Stimulated activated CD8-positive, alpha-beta memory T cell treated with anti-CD3 and anti-CD28 coated beads, Interleukin-7, amount 100 ng/mL, for 24 hours (primary cell): Measurements from ENCODE around the gene CEP170.
"Not testable (repeated sequence)": the region's sequence is repeated elsewhere in the genome, so short reads cannot be mapped to it uniquely, and the experiment has no call there.

ENCODE experiments used
- DNase-seq: peaks from one replicate; pipeline ENCODE4 v3.0.0-alpha.2; 2020; ENCODE audit warnings: low read depth

Gene CEP170

GRCh38 chr1:243173758-243174369, 81.2 kb downstream of the CEP170 start:
- not testable (repeated sequence) for DNase-seq

- DNase-seq, result not testable (repeated sequence)
These were observed 90.2 kb downstream of the CEP170 start for GRCh38 chr1:243164911-243165310.

DNA sequence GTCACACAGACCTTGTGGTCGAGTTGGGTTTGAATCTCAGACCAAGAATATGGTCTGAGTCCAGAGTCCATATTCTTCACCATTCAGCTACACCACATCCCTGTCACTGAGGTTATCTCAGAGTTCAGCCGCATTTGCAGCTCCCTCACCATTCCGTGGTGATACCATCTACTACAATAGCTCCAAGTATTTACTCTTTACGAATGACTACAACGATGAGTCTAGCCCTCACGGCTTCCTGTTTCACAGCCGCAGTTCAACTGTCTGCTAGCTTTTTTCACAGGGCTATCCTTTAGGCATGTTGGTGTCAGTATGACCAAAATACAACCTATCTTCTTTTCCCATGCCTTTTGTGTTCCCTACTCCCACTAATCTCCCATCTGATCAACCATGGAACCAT, 104.2 kb downstream of the CEP170 start:
- DNase-seq, result not testable (repeated sequence)

DNA sequence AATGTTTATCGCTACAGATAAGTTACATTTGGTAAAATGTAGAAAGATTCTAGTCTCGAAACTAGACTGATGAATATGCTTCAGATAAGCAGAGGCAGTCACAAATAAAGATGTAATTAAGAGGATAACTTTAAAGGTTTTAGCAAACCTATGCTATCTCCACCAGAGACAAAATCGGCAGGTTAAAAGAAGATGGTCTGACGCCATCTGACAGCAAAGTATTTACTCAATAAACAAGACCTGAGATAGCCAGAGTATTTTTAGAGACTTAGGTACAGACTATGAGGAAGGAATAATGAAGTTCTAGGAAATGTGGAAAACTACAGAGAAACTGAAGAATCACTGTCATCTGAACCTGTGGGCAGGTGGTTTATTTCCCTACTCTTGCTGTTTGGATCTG, 106.0 kb downstream of the CEP170 start:
- DNase-seq, result not testable (repeated sequence)

GRCh38 chr1:243147351-243147750, 107.7 kb downstream of the CEP170 start:
- not testable (repeated sequence) for DNase-seq

DNA sequence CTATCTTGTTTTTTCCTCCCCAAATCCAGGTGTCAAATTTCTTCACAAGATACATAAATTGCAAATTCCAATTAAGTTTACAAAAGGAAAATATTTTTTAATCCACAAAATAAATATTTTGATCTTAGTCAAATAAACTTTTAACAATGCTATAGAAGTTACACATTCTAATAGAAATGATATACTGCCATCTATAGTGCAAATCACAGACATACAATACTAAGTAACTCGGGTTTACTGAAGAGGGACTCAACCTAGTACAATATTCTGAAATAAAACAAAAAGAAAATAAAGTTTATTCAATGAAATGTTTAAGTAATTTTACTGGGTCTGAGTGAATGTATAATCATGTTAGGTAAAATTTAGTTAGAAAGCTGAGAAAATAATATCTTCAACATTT, 114.6 kb downstream of the CEP170 start:
- DNase-seq, result not testable (repeated sequence)

- not testable (repeated sequence) for DNase-seq
These were observed 132.1 kb downstream of the CEP170 start for GRCh38 chr1:243122876-243123409.

- DNase-seq, result not testable (repeated sequence)
These were observed 133.1 kb downstream of the CEP170 start for GRCh38 chr1:243121939-243122338.

- DNase-seq, result not testable (repeated sequence)
These were observed 136.3 kb downstream of the CEP170 start for GRCh38 chr1:243118601-243119322.

- not testable (repeated sequence) for DNase-seq
These were observed 138.9 kb downstream of the CEP170 start for GRCh38 chr1:243116187-243116586.

DNA sequence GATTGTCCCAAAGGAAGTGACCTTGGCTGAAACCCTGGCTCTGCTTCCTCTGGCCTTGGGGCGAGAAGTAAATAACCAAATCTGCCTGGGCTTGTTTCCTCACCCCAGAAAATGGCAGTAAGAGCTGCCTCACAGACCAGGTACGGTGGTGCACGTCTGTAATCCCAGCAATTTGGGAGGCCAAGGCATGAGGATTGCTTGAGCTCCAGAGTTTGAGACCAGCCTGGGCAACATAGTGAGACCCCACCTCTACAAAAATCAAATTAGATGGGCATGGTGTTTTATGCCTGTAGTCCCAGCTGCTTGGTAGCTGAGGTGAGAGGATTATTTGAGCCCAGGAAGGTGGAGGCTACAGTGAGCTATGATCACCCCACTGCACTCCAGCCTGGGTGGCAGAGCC, 140.3 kb downstream of the CEP170 start:
- not testable (repeated sequence) for DNase-seq

GRCh38 chr1:243114059-243114713, 140.9 kb downstream of the CEP170 start:
- not testable (repeated sequence) for DNase-seq

DNA sequence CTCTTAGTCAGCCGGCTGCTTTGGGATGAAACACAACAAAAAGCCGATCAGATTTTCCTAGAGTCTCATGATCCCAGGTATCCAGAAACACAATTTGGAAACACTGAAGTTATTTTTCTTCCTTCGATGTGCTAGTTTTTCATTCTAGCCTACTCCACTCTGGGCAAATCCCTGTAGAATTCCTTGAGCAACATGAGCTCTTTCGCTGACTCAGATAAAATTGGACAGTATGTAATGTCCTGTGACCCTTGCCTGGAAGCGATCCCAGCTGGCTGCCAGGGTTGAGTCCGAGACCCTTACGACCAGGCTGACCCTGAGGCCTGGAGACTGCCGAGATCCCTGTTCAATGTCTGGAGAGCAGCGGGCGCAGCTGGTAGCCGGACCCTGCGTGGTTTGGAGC, 147.9 kb downstream of the CEP170 start:
- not testable (repeated sequence) for DNase-seq

- not testable (repeated sequence) for DNase-seq
These were observed 149.3 kb downstream of the CEP170 start for GRCh38 chr1:243105652-243106332.

DNA sequence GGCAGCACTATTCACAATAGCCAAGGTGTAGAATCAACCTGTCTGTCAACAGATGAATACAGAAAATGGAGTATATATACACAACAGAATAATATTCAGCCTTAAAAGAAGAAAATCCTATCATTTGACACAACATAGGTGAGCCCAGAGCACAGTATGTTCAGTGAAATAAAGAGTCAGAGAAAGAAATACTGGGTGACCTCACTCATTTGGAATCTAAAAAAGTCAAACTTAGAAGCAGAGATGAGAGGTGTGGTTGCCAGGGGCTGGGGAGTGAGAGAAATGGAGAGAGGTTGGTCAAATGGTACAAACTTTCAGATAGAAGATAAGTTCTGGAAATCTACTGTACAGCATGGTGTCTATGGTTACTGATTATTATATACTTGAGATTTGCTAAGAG, 150.0 kb downstream of the CEP170 start:
- DNase-seq, result not testable (repeated sequence)

GRCh38 chr1:243104452-243104851, 150.6 kb downstream of the CEP170 start:
- DNase-seq, result not testable (repeated sequence)

DNA sequence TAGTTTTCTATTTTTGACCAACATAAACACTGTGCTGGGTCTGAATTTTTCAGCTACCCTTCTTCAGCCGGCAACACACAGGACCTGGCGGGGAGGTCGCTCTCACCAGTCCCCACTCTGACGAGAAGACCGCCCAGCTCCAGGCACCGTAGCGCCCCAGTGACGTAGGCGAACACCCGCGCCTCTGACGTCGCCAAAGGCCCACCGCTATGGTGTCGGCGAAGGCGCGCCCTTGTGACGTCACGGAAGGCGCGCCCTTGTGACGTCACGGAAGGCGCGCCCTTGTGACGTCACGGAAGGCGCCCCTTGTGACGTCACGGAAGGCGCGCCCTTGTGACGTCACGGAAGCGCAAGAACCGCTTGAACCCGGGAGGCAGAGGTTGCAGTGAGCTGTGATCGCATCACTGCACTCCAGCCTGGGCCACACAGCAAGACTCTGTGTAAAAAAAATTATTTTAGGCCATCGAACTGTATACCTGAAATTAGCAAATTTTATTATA, 153.5 kb downstream of the CEP170 start:
- peak; percentile 59 for DNase-seq

DNA sequence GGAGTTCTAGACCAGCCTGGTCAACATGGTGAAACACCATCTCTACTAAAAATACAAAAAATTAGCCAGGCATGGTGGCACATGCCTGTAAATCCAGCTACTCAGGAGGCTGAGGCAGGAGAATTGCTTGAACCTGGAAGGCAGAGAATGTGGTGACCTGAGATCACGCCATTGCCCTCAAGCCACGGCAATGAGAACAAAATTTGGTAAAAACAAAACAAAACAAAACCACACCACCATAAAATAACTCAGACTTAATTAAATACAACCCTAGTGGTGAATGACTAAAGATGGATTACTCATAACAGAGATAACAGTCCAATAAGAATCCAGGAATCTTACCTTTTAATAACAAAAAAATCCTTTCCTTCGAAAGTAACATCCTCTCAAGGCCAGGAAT, 167.7 kb downstream of the CEP170 start:
- not testable (repeated sequence) for DNase-seq
